Lower leg skin (tissue), 3 donors: ENCODE results near the gene SNRPB2.

Experiments used
- POLR2A ChIP-seq, 2 donors: fragments of 450-650 bp; IDR thresholded peaks; one replicate each; pipeline ENCODE4 v1.6.1; 2016 to 2017; ENCODE audit warnings: antibody characterized with exemption in 2 of 2, mild to moderate bottlenecking in 1 of 2, moderate library complexity in 1 of 2
- TF ChIP-seq, protein P1 (sequence below), 3 donors: fragments of 450-650 bp; IDR thresholded peaks; one replicate each; pipeline ENCODE4 v1.5.1; 2016; ENCODE audit warnings: antibody characterized with exemption in 3 of 3, mild to moderate bottlenecking in 3 of 3, moderate library complexity in 2 of 3

DNA sequence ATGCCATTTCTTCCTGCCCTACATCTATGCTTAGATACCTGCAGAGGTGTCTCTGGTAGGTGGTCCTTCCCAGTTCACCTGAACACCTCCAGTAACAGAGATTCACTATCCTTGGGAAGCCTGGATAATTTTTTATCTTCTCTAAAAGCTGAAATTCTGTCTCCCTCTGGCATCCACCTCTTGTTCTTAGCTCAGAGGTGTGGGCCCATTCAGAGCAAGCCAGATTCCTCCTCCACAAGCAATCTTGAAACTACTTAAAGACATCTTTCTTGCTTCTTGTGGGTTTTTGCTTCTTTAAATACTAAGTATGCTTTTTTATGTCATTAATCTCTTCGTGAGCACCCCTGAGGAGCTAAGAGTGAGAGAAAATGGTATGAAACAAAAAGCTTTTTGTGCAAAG, 10.4 kb upstream of the SNRPB2 start:
- TF ChIP-seq, protein P1, sequence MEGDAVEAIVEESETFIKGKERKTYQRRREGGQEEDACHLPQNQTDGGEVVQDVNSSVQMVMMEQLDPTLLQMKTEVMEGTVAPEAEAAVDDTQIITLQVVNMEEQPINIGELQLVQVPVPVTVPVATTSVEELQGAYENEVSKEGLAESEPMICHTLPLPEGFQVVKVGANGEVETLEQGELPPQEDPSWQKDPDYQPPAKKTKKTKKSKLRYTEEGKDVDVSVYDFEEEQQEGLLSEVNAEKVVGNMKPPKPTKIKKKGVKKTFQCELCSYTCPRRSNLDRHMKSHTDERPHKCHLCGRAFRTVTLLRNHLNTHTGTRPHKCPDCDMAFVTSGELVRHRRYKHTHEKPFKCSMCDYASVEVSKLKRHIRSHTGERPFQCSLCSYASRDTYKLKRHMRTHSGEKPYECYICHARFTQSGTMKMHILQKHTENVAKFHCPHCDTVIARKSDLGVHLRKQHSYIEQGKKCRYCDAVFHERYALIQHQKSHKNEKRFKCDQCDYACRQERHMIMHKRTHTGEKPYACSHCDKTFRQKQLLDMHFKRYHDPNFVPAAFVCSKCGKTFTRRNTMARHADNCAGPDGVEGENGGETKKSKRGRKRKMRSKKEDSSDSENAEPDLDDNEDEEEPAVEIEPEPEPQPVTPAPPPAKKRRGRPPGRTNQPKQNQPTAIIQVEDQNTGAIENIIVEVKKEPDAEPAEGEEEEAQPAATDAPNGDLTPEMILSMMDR (IDR thresholded peaks at IDR 0.05), result no peak
- no peak for TF ChIP-seq POLR2A (IDR thresholded peaks at IDR 0.05)
